ENCODE data around the gene SIDT2.

SIDT2 gene

GRCh38 chr11:117144477-117145392 is 33.8 kb upstream of the SIDT2 start:
- peak; percentile 14 for DNase-seq (ENCODE audit: low read depth)
- H3K4me3 ChIP-seq (ENCODE audit: low read depth, low read length) = peak overlapping the region; percentile 81
- TF ChIP-seq CTCF (IDR thresholded peaks at IDR 0.05; ENCODE audit: control insufficient read depth, extremely low read depth, insufficient read depth) = no peak

- no peak for DNase-seq (ENCODE audit: low read depth)
- peak overlapping the region; percentile 81 for H3K4me3 ChIP-seq (ENCODE audit: low read depth, low read length)
- peak; percentile 32; the same call in 1 of the 2 replicates for TF ChIP-seq CTCF (IDR thresholded peaks at IDR 0.05; ENCODE audit: control insufficient read depth, extremely low read depth, insufficient read depth)
Observed at GRCh38 chr11:117145393-117145761, 33.2 kb upstream of the SIDT2 start.

GRCh38 chr11:117146521-117146920 is 32.0 kb upstream of the SIDT2 start:
- TF ChIP-seq CTCF (IDR thresholded peaks at IDR 0.05; ENCODE audit: control insufficient read depth, extremely low read depth, insufficient read depth) = no peak
- no peak for DNase-seq (ENCODE audit: low read depth)
- no peak overlapping the region for H3K4me3 ChIP-seq (ENCODE audit: low read depth, low read length)

- no peak for TF ChIP-seq CTCF (IDR thresholded peaks at IDR 0.05; ENCODE audit: control insufficient read depth, extremely low read depth, insufficient read depth)
- DNase-seq (ENCODE audit: low read depth) = no peak
Observed at GRCh38 chr11:117152066-117152465, 26.5 kb upstream of the SIDT2 start.

GRCh38 chr11:117154468-117154867 is 24.1 kb upstream of the SIDT2 start:
- DNase-seq (ENCODE audit: low read depth) = no peak
- no peak for TF ChIP-seq CTCF (IDR thresholded peaks at IDR 0.05; ENCODE audit: control insufficient read depth, extremely low read depth, insufficient read depth)
- no peak overlapping the region for H3K4me3 ChIP-seq (ENCODE audit: low read depth, low read length)

More at GRCh38 chr11:117152066-117152465, 26.5 kb upstream of the SIDT2 start:
- H3K4me3 ChIP-seq (ENCODE audit: low read depth, low read length) = no peak overlapping the region

GRCh38 chr11:117157507-117157906 is 21.0 kb upstream of the SIDT2 start:
- no peak for TF ChIP-seq CTCF (IDR thresholded peaks at IDR 0.05; ENCODE audit: control insufficient read depth, extremely low read depth, insufficient read depth)
- no peak overlapping the region for H3K4me3 ChIP-seq (ENCODE audit: low read depth, low read length)
- DNase-seq (ENCODE audit: low read depth) = no peak

Measured in LNCaP clone FGC (cell line).